HEK293T (cell line): ENCODE measurements around the gene KSR2.

Experiments
- BHLHE40 ChIP-seq: fragments of 450-650 bp; IDR thresholded peaks from 2 replicates; pipeline ENCODE4 v1.6.1; 2016; ENCODE audit warnings: mild to moderate bottlenecking, moderate library complexity, borderline replicate concordance
- CTBP1 ChIP-seq: fragments of 450-650 bp; IDR thresholded peaks from 2 replicates; pipeline ENCODE4 v1.6.1; 2016; ENCODE audit warnings: borderline replicate concordance
- ELF4 ChIP-seq: fragments of 450-650 bp; IDR thresholded peaks from 2 replicates; pipeline ENCODE4 v1.6.1; 2017; ENCODE audit warnings: antibody characterized with exemption
- FOXA1 ChIP-seq: fragments of 450-650 bp; IDR thresholded peaks from 2 replicates; pipeline ENCODE4 v1.6.1; 2016; ENCODE audit warnings: mild to moderate bottlenecking
- FOXK2 ChIP-seq: fragments of 450-650 bp; IDR thresholded peaks from 2 replicates; pipeline ENCODE4 v1.6.1; 2016; ENCODE audit warnings: mild to moderate bottlenecking
- FOXM1 ChIP-seq: fragments of 450-650 bp; IDR thresholded peaks from 2 replicates; pipeline ENCODE4 v1.6.1; 2017; ENCODE audit warnings: mild to moderate bottlenecking, borderline replicate concordance
- LEF1 ChIP-seq: fragments of 450-650 bp; IDR thresholded peaks from 2 replicates; pipeline ENCODE4 v1.6.1; 2017; ENCODE audit warnings: mild to moderate bottlenecking, borderline replicate concordance
- NFRKB ChIP-seq: fragments of 450-650 bp; IDR thresholded peaks from 2 replicates; pipeline ENCODE4 v1.6.1; 2016; ENCODE audit warnings: mild to moderate bottlenecking, moderate library complexity
- SP1 ChIP-seq: fragments of 450-650 bp; IDR thresholded peaks from 2 replicates; pipeline ENCODE4 v1.6.1; 2017
- SUZ12 ChIP-seq: fragments of 450-650 bp; IDR thresholded peaks from 2 replicates; pipeline ENCODE4 v1.6.1; 2016; ENCODE audit warnings: mild to moderate bottlenecking
- TARDBP ChIP-seq: fragments of 450-650 bp; IDR thresholded peaks from 2 replicates; pipeline ENCODE4 v1.6.1; 2016
- TF ChIP-seq, protein P1 (sequence below): fragments of 450-650 bp; IDR thresholded peaks from 2 replicates; pipeline ENCODE4 v1.6.1; 2016

DNA sequence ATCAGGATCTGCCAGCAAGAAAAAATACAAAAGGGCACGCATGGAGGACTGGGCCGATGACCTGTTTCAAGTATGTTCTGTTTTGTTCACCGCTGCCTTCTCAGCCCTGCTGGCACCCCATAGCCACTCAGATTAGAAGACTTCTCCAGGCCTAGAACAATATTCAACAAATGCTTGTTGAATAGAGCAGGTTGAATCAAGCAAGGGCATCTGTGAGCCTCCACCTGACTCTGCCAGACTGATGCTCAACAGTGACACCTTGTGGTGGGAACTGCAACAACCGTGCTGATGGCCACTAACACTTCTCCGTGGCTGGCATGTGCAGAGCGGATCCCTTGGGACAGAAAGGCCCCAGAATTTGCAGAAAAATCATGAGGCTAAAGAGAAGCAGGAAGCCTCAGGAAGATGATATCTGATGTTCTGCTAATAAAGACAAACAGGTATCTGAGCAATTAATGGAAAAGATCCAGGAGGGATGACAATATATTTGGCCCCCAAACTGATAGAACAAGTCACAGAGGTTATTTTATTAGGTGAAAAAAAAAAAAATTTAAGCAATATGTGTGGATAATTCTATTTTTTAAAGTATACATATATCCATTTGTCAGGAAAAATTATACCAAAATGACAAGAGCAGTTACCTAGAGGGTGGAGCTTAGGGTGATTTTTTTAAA lies 114.3 kb downstream of the KSR2 start:
- TF ChIP-seq SP1: no peak
- no peak for TF ChIP-seq LEF1
- TF ChIP-seq FOXA1: no peak
- no peak for TF ChIP-seq BHLHE40
- TF ChIP-seq FOXM1: no peak
- TF ChIP-seq ELF4: no peak
- TF ChIP-seq, protein P1, sequence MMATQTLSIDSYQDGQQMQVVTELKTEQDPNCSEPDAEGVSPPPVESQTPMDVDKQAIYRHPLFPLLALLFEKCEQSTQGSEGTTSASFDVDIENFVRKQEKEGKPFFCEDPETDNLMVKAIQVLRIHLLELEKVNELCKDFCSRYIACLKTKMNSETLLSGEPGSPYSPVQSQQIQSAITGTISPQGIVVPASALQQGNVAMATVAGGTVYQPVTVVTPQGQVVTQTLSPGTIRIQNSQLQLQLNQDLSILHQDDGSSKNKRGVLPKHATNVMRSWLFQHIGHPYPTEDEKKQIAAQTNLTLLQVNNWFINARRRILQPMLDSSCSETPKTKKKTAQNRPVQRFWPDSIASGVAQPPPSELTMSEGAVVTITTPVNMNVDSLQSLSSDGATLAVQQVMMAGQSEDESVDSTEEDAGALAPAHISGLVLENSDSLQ: no peak
- TF ChIP-seq SUZ12: no peak
- no peak for TF ChIP-seq NFRKB
- no peak for TF ChIP-seq CTBP1
- TF ChIP-seq FOXK2: no peak
- TF ChIP-seq TARDBP: no peak
